ENCODE measurements around the gene OTUB1. TPM values are rescaled to one million over a fixed set of nuclear protein-coding genes. Genes with fewer than 3 reads are reported as not detected.

The OTUB1 gene
- total and polyA plus RNA-seq, 2 donors from 2014 or later = 69.0 to 118 TPM

DNA sequence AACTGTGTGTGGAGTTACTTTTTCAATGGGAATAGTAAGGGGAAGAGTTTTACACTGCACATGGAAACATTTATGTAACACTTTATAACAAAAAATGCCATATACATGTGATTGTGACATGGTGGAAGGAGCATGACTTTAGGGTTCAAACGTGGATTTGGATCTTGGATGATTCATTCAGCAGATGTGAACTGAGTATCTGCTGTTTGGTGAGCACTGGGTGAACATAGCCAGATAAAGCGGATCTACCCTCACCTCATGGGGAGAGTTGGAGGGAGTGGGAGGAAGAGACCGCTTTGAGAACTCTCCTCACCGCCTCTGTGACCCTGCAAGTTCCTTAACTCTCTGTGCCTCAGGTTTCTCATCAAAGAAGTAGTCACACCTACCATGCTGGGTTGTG is 44.3 kb upstream of the OTUB1 start:
- H3K27me3 ChIP-seq (ENCODE audit: control insufficient read depth, insufficient read depth, low read length) = no peaks in the 10 kb centered on the region
- H3K4me1 ChIP-seq (ENCODE audit: control insufficient read depth in 2 of 3, insufficient read depth in 2 of 3, low read depth in 1 of 3, low read length in 3 of 3) = peaks cover 0 to 16% (median 4%) of the 10 kb centered on the region in 3 donors
- intact Hi-C loops (cut with DNase I) = no loop called here
- H3K36me3 ChIP-seq (ENCODE audit: control insufficient read depth in 2 of 3, insufficient read depth in 3 of 3, low read length in 3 of 3) = peaks cover 0 to 7% (median 0%) of the 10 kb centered on the region in 3 donors
- H3K9me3 ChIP-seq (ENCODE audit: control insufficient read depth in 2 of 3, insufficient read depth in 1 of 3, low read length in 3 of 3) = no peaks in the 10 kb centered on the region
- H3K9ac ChIP-seq (ENCODE audit: low read length in 3 of 3) = no peak overlapping the region
- TF ChIP-seq, protein P1, sequence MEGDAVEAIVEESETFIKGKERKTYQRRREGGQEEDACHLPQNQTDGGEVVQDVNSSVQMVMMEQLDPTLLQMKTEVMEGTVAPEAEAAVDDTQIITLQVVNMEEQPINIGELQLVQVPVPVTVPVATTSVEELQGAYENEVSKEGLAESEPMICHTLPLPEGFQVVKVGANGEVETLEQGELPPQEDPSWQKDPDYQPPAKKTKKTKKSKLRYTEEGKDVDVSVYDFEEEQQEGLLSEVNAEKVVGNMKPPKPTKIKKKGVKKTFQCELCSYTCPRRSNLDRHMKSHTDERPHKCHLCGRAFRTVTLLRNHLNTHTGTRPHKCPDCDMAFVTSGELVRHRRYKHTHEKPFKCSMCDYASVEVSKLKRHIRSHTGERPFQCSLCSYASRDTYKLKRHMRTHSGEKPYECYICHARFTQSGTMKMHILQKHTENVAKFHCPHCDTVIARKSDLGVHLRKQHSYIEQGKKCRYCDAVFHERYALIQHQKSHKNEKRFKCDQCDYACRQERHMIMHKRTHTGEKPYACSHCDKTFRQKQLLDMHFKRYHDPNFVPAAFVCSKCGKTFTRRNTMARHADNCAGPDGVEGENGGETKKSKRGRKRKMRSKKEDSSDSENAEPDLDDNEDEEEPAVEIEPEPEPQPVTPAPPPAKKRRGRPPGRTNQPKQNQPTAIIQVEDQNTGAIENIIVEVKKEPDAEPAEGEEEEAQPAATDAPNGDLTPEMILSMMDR (IDR thresholded peaks at IDR 0.05; ENCODE audit: borderline replicate concordance, extremely low read depth, insufficient read depth) = no peak
- FAIRE-seq (no peak), DNase-seq (no peak)
- H3K4me3 ChIP-seq (ENCODE audit: low read length in 3 of 3) = no peak overlapping the region
- H3K27ac ChIP-seq (ENCODE audit: low read depth in 2 of 2, low read length in 2 of 2) = no peak overlapping the region

DNA sequence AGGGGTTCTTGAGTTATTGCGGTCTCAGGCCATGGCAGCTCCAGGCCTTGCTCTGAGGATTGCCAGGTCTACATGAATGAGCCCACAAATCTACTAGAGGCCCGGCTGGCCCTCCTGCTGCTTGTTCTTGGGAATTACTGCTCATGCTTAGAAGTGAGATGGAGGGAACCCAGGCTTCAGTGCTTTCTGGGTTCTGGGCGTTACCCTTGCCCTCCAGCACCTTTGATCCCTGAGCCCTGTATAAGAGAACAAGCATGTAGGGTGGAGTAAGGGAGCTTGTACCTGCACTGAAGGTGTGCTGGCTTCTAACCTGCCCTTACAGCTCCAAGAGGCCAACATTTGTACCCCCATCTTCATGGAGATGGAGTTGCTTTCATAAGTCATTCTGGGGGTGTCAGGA is 43.4 kb upstream of the OTUB1 start:
- Histone ChIP-seq H3K36me3 (ENCODE audit: control insufficient read depth in 2 of 3, insufficient read depth in 3 of 3, low read length in 3 of 3) (peaks cover 0 to 7% (median 0%) of the 10 kb centered on the region in 3 donors), H3K4me3 (ENCODE audit: low read length in 3 of 3) (no peak overlapping the region), H3K9ac (ENCODE audit: low read length in 3 of 3) (no peak overlapping the region), H3K9me3 (ENCODE audit: control insufficient read depth in 2 of 3, insufficient read depth in 1 of 3, low read length in 3 of 3) (no peaks in the 10 kb centered on the region), H3K4me1 (ENCODE audit: control insufficient read depth in 2 of 3, insufficient read depth in 2 of 3, low read depth in 1 of 3, low read length in 3 of 3) (peaks cover 0 to 16% (median 4%) of the 10 kb centered on the region in 3 donors), H3K27me3 (ENCODE audit: control insufficient read depth, insufficient read depth, low read length) (no peaks in the 10 kb centered on the region), H3K27ac (ENCODE audit: low read depth in 2 of 2, low read length in 2 of 2) (no peak overlapping the region)
- TF ChIP-seq, protein P1 (IDR thresholded peaks at IDR 0.05; ENCODE audit: borderline replicate concordance, extremely low read depth, insufficient read depth) = no peak
- no peak for FAIRE-seq
- no peak for DNase-seq
- intact Hi-C loops (cut with DNase I) = no loop called here

DNA sequence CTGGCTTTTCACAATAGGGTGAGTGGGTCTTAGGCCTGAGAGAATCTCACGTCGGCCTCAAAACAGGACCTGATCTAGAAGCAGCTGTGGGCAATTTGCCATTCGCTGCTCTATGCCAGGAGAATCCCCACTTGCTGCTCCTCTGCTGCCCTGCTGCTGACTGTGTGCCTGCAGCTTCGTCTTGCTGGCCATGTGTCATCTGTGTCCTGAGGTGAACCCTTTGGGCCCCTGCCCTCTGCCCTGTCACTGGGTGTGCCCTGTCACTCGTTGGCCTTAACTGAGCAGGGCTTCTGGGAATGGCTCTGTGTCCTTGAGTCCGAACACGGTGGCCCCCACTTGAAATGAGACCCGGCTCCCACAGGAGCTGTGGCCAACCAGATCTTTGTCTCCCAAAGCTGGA is 41.3 kb upstream of the OTUB1 start:
- intact Hi-C loops (cut with DNase I) = loop anchor here (5.0 kb wide), 1 partner anchor 108 kb away; the partner anchor contains the start of gene MARK2
- FAIRE-seq (no peak), DNase-seq (no peak)
- Histone ChIP-seq H3K4me1 (ENCODE audit: control insufficient read depth in 2 of 3, insufficient read depth in 2 of 3, low read depth in 1 of 3, low read length in 3 of 3) (peaks cover 0 to 8% (median 0%) of the 10 kb centered on the region in 3 donors), H3K4me3 (ENCODE audit: low read length in 3 of 3) (no peak overlapping the region), H3K27me3 (ENCODE audit: control insufficient read depth, insufficient read depth, low read length) (no peaks in the 10 kb centered on the region), H3K36me3 (ENCODE audit: control insufficient read depth in 2 of 3, insufficient read depth in 3 of 3, low read length in 3 of 3) (peaks cover 0 to 7% (median 0%) of the 10 kb centered on the region in 3 donors), H3K9ac (ENCODE audit: low read length in 3 of 3) (peak overlapping the region in 1 of 3 donors; percentile 31), H3K27ac (ENCODE audit: low read depth in 2 of 2, low read length in 2 of 2) (peak overlapping the region in 1 of 2 donors; percentile 36), H3K9me3 (ENCODE audit: control insufficient read depth in 2 of 3, insufficient read depth in 1 of 3, low read length in 3 of 3) (no peaks in the 10 kb centered on the region)
- TF ChIP-seq, protein P1 (IDR thresholded peaks at IDR 0.05; ENCODE audit: borderline replicate concordance, extremely low read depth, insufficient read depth) = no peak
